SH-SY5Y (cell line): ENCODE data around the gene MAT1A.

Source experiments
- GATA2 ChIP-seq: IDR thresholded peaks from 2 replicates; pipeline ENCODE4 v1.6.1; 2011; ENCODE audit warnings: mild to moderate bottlenecking, low read depth, low read length
- GATA3 ChIP-seq: IDR thresholded peaks from 2 replicates; pipeline ENCODE4 v1.6.1; 2011; ENCODE audit warnings: low read depth, mild to moderate bottlenecking, low read length, moderate library complexity

- TF ChIP-seq GATA3 (no peak), GATA2 (no peak)
These were observed 37.1 kb downstream of the MAT1A start for GRCh38 chr10:80252296-80252887.
